Renal cortical epithelial cell (primary cell): ENCODE data around the gene CNTNAP2. TPM values are rescaled to one million over a fixed set of nuclear protein-coding genes. Genes with fewer than 3 reads are reported as not detected.
"Not testable (repeated sequence)": the region's sequence is repeated elsewhere in the genome, so short reads cannot be mapped to it uniquely, and the experiment has no call there.

Experiments used
- DNase-seq: peaks from one replicate; pipeline ENCODE4 v3.0.0-alpha.2; 2011; ENCODE audit warnings: low read depth
- total RNA-seq: library from RNA; depleted of rRNA; stranded (reverse); fragments of >200 nt; gene quantifications from 2 replicates; pipeline ENCODE4 v1.2.3, GENCODE V29; 2014

CNTNAP2 gene
- total RNA-seq, 1 donor from 2014 or later, result 0.25 TPM

DNA sequence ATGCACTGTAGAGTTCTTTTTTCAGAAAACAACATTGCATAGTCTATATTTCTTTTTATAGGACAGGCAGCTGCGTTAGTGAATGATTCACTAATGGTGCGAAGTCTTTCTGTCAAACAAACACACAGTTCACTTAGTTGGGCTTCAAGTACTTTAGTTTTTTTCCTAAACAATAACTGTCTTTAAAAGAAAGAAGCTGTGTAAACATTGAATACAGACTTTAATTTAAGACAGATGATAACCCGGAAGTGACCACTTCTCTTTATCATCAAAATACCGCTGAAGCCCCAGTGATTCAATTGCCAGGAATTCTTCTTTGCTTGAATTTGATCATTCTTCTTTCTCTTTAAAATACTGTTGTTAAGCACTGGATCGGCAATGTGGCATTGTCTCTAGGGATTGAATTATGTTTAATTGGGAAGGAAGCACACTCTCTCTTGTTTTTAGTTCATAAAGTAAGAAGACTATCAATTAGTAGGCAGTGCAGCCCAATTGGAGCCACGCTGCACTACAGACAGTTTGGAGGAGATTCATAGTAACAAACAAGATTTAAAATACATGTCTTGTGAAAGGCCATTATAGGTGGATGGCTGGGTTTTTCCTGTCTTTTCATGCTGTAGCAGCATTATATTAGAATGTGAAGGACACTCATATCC lies 30.4 kb downstream of the CNTNAP2 start:
- DNase-seq, result no peak

DNA sequence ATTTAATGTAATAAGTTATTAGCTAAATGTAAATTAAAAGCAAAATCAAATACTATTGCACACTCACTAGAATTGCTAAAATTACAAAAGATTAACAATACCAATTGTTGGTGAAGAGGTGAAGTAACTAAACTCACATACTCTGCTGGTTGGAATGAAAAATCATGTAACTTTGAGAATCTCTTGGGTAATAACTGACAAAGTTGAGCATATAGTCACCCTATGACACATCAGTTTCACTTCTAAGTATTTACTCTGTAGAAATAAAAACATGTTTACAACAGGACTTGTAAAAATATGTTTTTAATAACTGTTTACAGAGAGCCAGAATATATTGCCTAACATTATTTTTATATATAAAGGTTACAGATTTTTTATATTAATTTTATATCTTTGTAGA lies 33.6 kb downstream of the CNTNAP2 start:
- DNase-seq, result no peak

DNA sequence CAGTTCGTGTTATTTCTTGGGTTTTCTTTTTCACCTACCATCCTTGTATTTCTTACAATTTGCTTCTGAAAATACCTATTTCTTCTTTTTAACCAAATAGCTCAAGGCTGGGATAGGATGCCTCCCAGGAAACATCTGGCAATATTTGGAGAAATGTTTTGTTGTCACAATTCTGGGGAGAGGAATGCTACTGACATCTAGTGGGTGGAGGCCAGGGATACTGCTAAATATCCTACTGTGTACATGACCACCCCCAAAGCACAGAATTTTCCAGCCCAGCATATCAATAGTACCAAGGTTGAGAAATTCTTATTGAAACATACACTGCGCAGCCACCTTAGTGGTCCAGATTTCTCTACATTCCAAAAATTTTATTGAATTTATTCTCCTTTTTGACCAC lies 55.5 kb downstream of the CNTNAP2 start:
- no peak for DNase-seq

DNA sequence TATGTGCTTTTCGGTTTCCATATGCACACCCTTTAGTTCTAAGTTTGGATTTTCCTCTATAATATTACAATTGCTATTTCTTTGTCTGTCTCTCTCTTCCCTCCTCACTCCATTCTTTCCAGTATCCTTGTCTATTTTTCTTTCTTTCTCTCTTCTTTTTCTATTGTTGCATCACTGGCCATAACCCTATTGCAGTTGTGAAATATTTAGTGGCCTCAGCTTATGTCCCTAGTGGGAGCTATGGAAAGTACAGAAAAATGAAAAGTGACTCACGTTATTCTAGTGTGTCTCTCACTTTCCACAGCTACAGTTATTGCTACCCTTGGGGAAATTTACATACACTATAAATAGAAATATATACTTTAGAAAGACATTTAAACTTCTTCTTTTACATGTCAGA lies 59.1 kb downstream of the CNTNAP2 start:
- no peak for DNase-seq

DNA sequence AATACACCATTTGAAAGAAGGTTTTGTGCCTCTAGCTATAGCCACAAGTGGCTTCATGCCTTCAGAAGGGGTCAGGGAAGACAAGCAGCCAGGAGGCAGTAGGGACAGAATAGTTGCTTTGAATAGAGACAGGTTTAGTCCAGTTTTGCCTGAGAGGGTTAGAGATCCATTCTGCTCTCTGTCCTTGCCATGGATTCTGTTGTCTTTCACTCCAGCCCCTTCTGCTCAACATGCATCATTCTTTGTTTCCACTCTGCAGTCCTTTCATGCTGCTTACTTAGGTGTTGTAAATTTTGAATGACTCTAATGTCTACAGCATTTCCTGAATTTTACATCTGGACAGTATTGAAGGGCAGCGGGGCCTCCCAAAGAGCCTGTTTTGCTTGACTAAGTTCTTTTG lies 60.3 kb downstream of the CNTNAP2 start:
- DNase-seq, result no peak

DNA sequence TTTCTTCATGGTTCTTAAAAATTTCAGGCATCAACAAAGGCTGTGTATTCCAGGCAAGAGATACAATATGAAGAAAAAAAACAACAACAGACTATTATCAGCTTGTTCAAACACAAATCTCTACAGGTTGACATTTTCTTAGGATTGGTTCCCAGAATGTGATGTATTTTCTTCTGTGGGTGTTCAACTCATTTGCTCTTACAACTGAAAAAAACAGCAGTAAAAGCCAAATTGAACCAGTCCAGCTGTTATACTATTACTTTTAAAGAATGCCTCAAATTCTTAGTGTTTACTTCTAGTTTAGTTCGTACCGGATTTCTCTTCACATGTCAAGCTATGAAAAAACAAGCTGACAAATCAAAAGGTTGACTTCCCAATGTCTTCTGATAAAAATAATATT lies 60.7 kb downstream of the CNTNAP2 start:
- no peak for DNase-seq

DNA sequence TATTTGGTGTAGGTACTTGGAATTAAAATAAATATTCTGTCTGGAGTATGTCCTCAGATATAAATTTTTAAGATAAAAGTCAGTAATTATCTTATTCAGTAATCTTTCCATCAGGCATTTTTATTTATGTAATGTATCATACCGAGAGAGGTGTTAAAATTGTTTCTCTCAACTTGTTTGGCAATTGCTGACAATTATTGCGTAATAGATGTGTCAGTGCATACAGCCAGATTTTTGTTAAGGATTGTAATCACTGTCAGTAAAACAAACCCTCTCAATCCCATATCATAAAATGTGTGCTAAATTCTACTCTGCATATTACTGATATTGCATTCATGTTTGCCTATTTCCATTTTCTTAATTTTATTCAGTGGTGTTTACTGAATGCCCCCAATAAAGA lies 69.2 kb downstream of the CNTNAP2 start:
- DNase-seq, result no peak

DNA sequence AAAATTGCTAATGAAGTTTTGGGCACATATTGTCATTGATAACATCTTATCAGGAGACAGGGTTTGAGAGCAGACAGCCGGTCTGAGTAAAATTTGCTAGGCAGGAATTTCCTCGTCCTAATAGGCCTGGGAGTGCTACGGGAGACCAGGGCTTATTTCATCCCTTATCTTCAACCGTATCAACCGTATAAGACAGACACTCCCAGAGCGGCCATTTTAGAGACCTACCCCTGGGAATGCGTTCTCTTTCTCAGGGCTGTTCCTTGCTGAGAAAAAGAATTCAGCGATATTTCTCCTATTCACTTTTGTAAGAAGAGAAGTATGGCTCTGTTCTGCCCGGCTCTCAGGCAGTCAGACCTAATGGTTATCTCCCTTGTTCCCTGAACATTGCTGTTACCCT lies 74.8 kb downstream of the CNTNAP2 start:
- not testable (repeated sequence) for DNase-seq

DNA sequence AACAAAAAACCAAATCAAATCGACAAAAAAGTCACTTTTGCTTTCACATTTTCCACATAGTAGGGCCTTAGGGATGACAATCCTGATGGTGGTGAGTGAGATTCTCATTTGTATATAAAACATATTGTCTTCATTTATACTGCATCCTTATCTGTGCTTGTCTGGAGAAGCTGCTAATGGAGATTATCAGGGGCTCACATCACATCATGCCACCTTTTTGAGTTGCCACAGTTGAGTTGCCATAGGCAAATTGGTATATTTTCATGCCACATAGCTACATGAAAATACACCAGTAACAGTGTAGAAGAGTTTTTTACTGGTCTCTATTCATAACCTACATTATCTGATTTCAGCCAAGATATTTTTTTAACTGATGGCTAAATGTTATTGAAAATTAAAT lies 85.3 kb downstream of the CNTNAP2 start:
- DNase-seq, result no peak

DNA sequence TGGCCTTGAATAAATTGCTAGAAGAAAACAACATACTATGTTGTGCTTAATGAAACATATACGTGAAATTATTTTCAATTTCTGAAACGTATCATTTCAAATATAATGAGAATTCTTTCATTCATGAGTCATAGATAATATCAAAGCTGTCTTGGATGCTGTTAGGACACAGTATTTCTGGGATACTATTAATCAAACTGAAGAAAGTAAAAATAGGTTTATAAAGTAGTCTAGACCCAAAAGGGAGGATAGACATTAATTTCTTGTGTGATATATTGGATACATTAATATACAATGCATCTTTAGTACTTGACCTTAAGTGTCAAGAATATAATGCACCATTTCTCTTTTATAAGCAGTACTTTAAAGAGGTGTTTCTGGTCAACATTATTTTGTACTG lies 89.7 kb downstream of the CNTNAP2 start:
- no peak for DNase-seq

DNA sequence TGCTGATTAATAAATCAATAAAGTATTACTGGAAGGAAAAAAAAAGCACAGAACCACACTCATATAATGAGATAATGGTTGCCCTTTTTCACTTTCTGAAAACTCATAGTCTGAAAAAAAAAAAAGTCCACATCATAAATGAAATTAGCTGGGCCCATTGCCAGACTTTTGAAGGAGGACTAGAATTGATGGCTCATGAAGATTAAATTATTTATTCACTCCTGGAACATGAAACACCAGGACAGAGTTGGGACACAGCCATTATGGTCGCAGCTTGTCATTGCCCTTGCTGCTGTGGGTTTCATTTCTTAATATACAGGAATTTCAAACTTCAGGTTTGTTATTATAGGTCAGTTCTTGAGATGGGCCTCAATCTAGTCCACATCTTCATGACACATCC lies 91.9 kb downstream of the CNTNAP2 start:
- no peak for DNase-seq

DNA sequence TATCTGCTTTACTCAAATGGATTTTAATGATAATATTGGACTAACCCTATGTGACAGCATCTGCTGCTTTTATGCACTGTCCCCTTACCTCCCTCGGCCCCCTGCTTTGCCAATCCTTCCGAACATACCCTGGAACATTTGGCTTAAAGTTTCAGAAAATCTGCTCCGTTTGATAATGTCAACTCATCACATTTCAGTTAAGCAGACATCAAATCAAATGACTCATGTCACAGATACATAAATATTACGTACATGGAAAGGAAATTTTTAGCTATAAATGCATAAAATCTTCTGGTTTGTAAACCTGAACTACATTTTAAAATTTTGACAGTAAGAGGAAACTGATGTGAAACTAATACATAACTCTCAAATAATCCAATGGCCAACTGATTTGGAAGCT lies 98.2 kb downstream of the CNTNAP2 start:
- no peak for DNase-seq

DNA sequence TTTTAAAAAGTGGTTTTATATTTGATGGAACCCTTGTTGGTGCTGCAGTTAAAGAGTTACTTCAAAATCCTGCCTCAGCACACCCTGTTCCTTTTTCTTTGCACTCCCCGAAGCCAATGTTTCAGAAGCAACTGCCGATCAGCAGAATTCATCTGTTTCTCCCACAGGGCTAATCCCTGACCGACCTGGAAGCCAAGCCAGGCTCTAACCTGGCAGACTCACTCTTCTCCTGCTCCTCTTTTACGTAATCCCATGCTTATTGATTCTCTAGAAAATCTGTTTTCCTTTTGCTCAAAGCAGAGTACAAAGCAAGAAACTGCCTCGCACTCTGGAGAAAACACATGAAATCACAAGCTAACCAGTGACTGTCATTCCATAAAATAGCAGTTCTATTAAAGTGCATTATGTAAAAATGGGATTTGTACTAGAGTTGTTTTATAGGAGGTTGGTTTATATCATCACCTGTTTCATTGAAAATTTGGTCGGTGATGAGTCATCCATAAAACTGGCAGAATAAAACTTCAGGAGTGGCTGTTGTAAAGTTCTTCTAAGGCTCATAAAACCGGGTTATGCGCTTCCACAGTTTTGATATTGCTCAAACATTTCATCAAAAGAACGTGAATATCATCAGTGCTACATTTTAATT lies 99.9 kb downstream of the CNTNAP2 start:
- DNase-seq, result no peak

DNA sequence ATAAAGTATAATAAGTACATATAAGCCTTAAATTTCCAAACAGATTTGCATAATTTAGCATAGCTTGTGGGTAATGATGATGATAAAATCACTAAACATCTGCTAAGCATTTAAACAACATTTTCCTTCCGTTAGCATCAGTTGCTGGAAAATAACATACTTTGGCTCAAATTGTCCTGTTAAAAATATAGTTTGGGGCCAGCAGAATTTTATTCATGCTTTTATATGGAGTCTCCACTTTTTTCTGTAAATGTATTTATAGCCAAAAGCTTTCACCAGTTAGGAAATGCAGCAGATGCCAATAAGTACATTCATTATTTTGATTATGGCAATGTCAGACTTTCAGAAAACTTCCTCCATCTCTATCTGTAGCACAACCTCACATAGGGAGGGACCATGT lies 107.2 kb downstream of the CNTNAP2 start:
- no peak for DNase-seq

DNA sequence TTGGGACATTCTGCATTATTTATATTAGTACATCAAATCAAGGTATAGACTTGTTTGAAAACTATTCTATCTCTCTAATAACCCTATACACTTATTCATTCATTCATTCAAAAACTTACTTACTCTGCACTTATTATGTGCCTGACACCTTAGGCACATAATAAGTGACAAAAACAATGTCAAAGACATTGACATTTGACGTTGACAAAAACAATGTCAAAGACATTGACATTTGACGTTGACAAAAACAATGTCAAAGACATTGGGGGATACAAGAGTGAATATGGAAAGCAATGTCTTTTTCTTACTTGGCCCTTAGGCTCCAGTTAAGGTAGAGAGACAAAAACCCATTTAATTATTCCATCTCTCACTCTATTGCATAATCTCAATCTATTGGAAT lies 116.0 kb downstream of the CNTNAP2 start:
- no peak for DNase-seq

DNA sequence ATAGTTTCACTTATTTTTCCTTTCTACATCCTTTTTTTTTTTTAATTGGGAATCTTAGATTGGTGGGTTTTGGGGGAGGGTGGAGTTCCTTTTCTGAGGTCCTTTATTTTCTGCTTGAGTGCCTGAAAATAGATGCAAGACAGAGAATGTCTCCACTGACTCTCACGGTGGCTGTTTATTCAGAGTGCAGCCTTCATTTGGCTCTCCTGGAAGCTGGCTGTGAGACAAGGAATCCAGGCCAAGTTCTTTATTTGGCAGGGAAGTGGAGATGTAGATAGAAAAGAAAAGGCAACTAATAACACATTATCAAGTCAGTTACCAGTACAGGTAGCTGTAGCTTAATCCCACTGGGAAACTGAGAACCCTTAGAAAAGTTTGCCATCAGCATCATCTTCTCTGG lies 118.6 kb downstream of the CNTNAP2 start:
- DNase-seq, result no peak

DNA sequence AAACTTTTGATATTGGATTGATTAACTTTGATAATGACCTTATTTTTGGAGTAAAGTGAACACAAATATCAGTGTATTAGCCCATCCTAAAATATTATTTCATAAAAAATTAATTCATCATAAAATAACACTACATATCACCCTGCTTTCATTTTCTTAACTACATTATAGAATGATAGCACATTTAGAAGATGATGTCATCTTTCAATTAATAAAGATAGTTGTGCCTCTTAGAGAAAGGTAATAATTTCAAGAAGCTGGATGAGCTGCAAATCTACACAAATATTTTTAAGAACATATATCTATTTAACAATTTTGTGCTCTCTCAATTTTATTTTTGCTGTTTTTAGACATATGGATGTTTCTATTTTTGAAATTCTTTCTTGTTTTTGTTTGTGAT lies 126.1 kb downstream of the CNTNAP2 start:
- DNase-seq, result no peak

DNA sequence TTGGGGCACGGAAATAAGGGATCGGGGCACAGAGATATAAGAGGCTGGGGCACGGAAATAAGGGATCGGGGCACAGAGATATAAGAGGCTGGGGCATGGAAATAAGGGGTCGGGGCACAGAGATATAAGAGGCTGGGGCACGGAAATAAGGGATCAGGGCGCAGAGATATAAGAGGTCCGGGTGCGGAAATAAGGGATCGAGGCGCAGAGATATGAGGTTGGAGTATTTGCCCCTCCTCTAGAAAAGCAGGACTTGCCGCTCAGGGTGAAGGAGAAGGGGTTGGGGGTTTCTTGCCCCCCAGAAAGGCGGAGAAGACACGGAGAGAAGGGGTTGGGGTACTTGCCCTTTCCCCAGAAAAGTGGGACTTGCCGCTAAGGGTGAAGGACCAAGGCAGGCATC lies 131.4 kb downstream of the CNTNAP2 start:
- not testable (repeated sequence) for DNase-seq

DNA sequence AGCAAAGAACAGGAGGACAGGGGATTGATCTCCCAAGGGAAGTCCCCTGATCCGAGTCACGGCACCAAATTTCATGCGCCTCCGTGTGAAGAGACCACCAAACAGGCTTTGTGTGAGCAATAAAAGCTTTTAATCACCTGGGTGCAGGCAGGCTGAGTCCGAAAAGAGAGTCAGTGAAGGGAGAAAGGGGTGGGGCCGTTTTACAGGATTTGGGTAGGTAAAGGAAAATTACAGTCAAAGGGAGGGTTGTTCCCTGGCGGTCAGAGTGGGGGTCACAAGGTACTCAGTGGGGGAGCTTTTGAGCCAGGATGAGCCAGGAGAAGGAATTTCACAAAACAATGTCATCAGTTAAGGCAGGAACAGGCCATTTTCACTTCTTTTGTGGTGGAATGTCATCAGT lies 132.1 kb downstream of the CNTNAP2 start:
- not testable (repeated sequence) for DNase-seq

DNA sequence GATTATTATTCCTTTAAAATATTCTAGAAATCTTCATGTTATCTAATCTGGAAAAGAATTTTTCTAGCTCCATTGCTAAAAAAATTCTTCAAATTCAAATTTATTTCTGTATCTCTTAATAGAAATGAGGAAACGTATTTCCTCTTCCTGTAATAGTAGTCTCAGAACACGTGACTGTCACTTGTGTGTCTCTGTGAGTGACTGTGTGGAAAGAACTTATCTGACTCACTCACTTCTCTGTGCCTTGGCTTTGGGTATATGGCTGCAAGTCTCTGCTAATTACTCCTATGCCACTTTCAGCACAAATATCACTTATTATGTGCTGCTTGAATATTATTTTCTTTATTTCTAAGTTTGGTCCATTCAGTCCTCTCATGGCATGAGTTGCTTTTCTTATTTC lies 132.7 kb downstream of the CNTNAP2 start:
- DNase-seq, result no peak

DNA sequence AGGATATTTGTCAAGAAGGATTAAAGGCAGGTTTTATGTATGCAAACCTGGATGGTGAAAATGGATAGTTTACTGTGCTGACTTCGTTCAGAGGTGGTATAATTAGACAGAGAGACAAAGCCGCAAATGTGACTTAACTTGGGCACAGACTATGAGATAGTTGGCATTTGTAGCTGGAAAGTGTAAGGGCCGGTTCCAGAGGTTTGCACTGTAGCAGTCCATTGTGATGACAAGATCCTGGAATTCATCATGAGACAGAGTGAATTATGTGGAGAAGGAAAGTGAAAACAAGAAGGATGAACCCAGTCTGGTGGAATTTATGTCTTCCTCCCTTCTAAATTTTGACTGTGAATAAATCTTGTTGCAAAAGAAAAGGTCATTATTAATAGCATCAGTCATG lies 139.0 kb downstream of the CNTNAP2 start:
- no peak for DNase-seq

DNA sequence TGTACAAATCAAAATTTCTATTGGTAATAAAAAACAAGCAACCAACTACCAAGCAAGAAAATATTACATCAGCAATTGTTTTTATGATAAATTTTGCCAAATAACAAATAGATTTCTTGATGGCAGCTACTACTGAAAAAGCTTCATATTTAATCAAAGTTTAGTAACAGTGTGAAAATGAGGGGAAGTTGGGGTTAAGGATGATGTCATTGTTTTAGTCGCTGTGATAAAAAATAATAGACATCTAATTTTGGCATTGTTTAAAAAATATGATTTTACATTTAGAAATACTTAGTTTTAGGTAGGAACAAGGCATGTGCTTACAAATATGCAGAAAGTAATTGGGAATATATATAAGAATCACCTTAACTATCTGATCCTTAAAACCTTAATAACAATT lies 145.9 kb downstream of the CNTNAP2 start:
- no peak for DNase-seq

DNA sequence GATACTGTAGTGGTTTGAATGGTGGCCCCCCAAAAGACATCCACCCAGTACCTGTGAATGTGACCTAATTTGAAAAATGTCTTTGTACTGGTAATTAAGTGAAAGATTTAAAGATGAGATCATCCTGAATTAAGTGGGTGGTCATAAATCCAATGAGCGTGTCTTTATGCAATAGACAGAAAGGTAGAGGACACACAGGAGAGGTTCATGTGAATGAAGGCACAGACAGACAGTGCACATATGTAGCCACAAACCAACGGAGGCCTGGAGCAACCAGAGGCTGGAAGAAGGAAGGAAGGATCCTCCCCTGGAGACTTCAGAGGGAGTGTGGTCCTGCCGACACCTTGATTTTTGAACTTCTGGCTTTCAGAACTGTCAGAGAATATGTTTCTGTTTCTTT lies 160.3 kb downstream of the CNTNAP2 start:
- no peak for DNase-seq

DNA sequence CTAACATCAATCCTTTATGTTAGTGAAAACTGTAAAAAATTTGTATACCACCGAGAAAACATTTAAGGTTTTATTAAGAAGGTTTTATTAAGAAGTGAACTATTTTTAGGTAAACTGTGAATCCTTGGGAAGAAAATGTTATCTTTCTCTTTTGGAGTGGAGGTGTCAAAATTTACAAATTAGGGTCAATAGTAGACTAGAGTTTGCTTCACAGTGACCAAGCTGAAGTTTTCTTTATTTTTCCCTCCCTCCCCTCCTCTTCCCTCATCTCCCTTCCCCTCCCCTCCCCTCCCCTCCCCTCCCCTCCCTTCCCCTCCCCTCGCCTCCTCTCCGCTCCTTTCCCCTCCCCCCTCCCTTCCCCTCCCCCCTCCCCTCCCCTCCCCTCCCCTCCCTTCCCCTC lies 168.8 kb downstream of the CNTNAP2 start:
- DNase-seq, result no peak
